Endothelial cell of umbilical vein (primary cell): ENCODE data around the gene GRID1. TPM values are rescaled to one million over a fixed set of nuclear protein-coding genes. Genes with fewer than 3 reads are reported as not detected.

Source experiments
- BruUV-seq: library from RNA; stranded (reverse); fragments of 400-500 nt; replicated peaks from 2 replicates; lab custom pipeline; 2021; lab: Mats Ljungman, UMichigan
- CTCF ChIA-PET: fragments of 300-600, 350-600 bp; sonication (Branson Sonifier 250); formaldehyde crosslinking; loops from one replicate; lab custom pipeline; 2021; ENCODE audit warnings: antibody characterized with exemption, inconsistent platforms; lab: Charles Lee
- POLR2A ChIA-PET: fragments of 300-600, 350-600 bp; sonication (Branson Sonifier 250); formaldehyde crosslinking; loops from one replicate; lab custom pipeline; 2021; ENCODE audit warnings: antibody characterized with exemption, inconsistent platforms; lab: Charles Lee
- DNase-seq: peaks from one replicate; pipeline ENCODE4 v3.0.0-alpha.2; 2011; ENCODE audit warnings: low read depth, low spot score
- FAIRE-seq: peaks from 2 replicates; lab custom pipeline; 2011; peaks lifted over from hg19 to GRCh38; lab: Jason Lieb, UNC
- H2AFZ ChIP-seq: 2 replicates; pipeline ENCODE4 v1.6.0; 2012; ENCODE audit warnings: low read depth, low read length, control low read depth, inconsistent platforms
- H3K27ac ChIP-seq: 2 replicates; pipeline ENCODE4 v1.5.1; 2011; ENCODE audit warnings: low read depth, mild to moderate bottlenecking, control low read depth, low read length, moderate library complexity; ENCODE audit not compliant: insufficient read depth
- H3K27me3 ChIP-seq, 2 experiments: 2 replicates each; pipeline versions ENCODE4 v1.6.0 to v1.6.1; 2011; ENCODE audit warnings: low read length in 2 of 2, mixed read lengths in 1 of 2; ENCODE audit not compliant: control insufficient read depth in 2 of 2, insufficient read depth in 2 of 2
- H3K36me3 ChIP-seq, 2 experiments: 2 replicates in 1 of 2; 3 replicates in 1 of 2; pipeline ENCODE4 v1.5.1; 2011; ENCODE audit warnings: low read length in 2 of 2, mild to moderate bottlenecking in 1 of 2, moderate library complexity in 1 of 2; ENCODE audit not compliant: control insufficient read depth in 2 of 2, insufficient read depth in 2 of 2; ENCODE audit errors: extremely low read depth in 1 of 2
- H3K4me1 ChIP-seq: 3 replicates; pipeline ENCODE4 v1.5.1; 2011; ENCODE audit warnings: mild to moderate bottlenecking, low read length; ENCODE audit not compliant: control insufficient read depth, insufficient read depth; ENCODE audit errors: extremely low read depth
- H3K4me2 ChIP-seq: 2 replicates; pipeline ENCODE4 v1.6.1; 2011; ENCODE audit warnings: low read length, control low read depth, mixed read lengths; ENCODE audit not compliant: insufficient read depth
- H3K4me3 ChIP-seq, 3 experiments: fragments of 200-600 bp in 1 of 3; sonication (generic), shearing (Covaris generic) in 1 of 3; replicated peaks in 1 of 3; 2 replicates each; pipeline ENCODE4 v1.5.1; 2011 to 2016; ENCODE audit warnings: control low read depth in 3 of 3, low read length in 3 of 3, mild to moderate bottlenecking in 2 of 3, inconsistent platforms in 1 of 3, low read depth in 1 of 3, moderate library complexity in 1 of 3; ENCODE audit not compliant: insufficient read depth in 1 of 3
- H3K79me2 ChIP-seq: 2 replicates; pipeline ENCODE4 v1.6.0; 2012; ENCODE audit warnings: low read length, inconsistent platforms; ENCODE audit not compliant: control insufficient read depth, insufficient read depth
- H3K9ac ChIP-seq: replicated peaks from 2 replicates; pipeline ENCODE3; 2011; ENCODE audit warnings: low read length, control low read depth; ENCODE audit not compliant: insufficient read depth; ENCODE audit errors: extremely low read depth
- H3K9me1 ChIP-seq: replicated peaks from 3 replicates; pipeline ENCODE4 v1.6.0; 2011; ENCODE audit warnings: mild to moderate bottlenecking, low read length; ENCODE audit not compliant: control insufficient read depth, insufficient read depth; ENCODE audit errors: extremely low read depth
- H3K9me3 ChIP-seq: replicated peaks from 2 replicates; pipeline ENCODE4 v1.5.1; 2012; ENCODE audit warnings: low read length, inconsistent platforms; ENCODE audit not compliant: control insufficient read depth, insufficient read depth
- H4K20me1 ChIP-seq: replicated peaks from 2 replicates; pipeline ENCODE3; 2011; ENCODE audit warnings: mild to moderate bottlenecking, low read length; ENCODE audit not compliant: control insufficient read depth, insufficient read depth; ENCODE audit errors: extremely low read depth
- EZH2 ChIP-seq: IDR thresholded peaks from 2 replicates; pipeline ENCODE4 v1.6.1; 2012; ENCODE audit warnings: borderline replicate concordance, low read depth, mild to moderate bottlenecking, moderate library complexity, low read length, inconsistent platforms; ENCODE audit not compliant: severe bottlenecking
- FOS ChIP-seq: IDR thresholded peaks from 2 replicates; pipeline ENCODE4 v1.6.1; 2011; ENCODE audit warnings: mild to moderate bottlenecking, low read length, moderate library complexity, borderline replicate concordance; ENCODE audit not compliant: insufficient read depth
- GATA2 ChIP-seq: IDR thresholded peaks from 2 replicates; pipeline ENCODE4 v1.7.0; 2011; ENCODE audit warnings: low read depth, mild to moderate bottlenecking, moderate library complexity, mixed read lengths, low read length; ENCODE audit not compliant: insufficient read length, insufficient read depth
- JUN ChIP-seq: IDR thresholded peaks from 2 replicates; pipeline ENCODE4 v1.6.1; 2011; ENCODE audit warnings: borderline replicate concordance, low read depth; ENCODE audit not compliant: insufficient read length, insufficient read depth
- MAX ChIP-seq: IDR thresholded peaks from 2 replicates; pipeline ENCODE4 v1.6.1; 2011; ENCODE audit not compliant: insufficient read depth, insufficient read length
- MYC ChIP-seq: IDR thresholded peaks from one replicate; pipeline ENCODE4 v1.6.1; 2011; ENCODE audit warnings: mild to moderate bottlenecking, low read depth, low read length
- POLR2A ChIP-seq: IDR thresholded peaks from 2 replicates; pipeline ENCODE4 v1.6.1; 2012; ENCODE audit warnings: low read depth, mild to moderate bottlenecking, control low read depth, low read length
- POLR2AphosphoS5 ChIP-seq: IDR thresholded peaks from 2 replicates; pipeline ENCODE4 v1.6.1; 2012; ENCODE audit warnings: low read depth, mild to moderate bottlenecking, control low read depth, low read length, moderate library complexity; ENCODE audit not compliant: insufficient read depth
- dilution Hi-C: fragments of 300-500 bp; cut with MboI; formaldehyde crosslinking; loops from one replicate; pipeline ENCODE4 v1.15.0; 2019; ENCODE audit warnings: low sequenced_read_pairs; ENCODE audit not compliant: extremely low pct_ligation_motif_present
- intact Hi-C: fragments of 100-400 bp; cut with micrococcal nuclease; formaldehyde crosslinking; loops from one replicate; pipeline ENCODE4 v1.10.0; 2022
- polyA plus RNA-seq, 4 experiments: library from polyadenylated mRNA; depleted of rRNA in 3 of 4; stranded (reverse) in 3 of 4; unstranded in 1 of 4; fragments of >200 nt; gene quantifications; 2 replicates each; pipeline versions ENCODE4 v1.2.1 to v1.2.3, GENCODE V29; 2011 to 2012; ENCODE audit warnings: missing spikeins in 1 of 4
- total RNA-seq: library from RNA; stranded (reverse); gene quantifications from 2 replicates; pipeline ENCODE4 v1.2.3, GENCODE V29; 2021
- TF ChIP-seq, protein P1 (sequence below), 2 donors: IDR thresholded peaks; 1 replicate in 1 of 2; 2 replicates in 1 of 2; pipeline ENCODE4 v1.5.1; 2011; ENCODE audit warnings: low read length in 2 of 2, mild to moderate bottlenecking in 2 of 2, moderate library complexity in 2 of 2, control low read depth in 1 of 2, inconsistent platforms in 1 of 2, low read depth in 1 of 2; ENCODE audit not compliant: insufficient read depth in 1 of 2; ENCODE audit errors: extremely low read depth in 1 of 2

Gene GRID1
- total and polyA plus RNA-seq, 2 donors (not counting 3 experiments of a cell fraction or from before 2014, with no cell fraction given): not detected

DNA sequence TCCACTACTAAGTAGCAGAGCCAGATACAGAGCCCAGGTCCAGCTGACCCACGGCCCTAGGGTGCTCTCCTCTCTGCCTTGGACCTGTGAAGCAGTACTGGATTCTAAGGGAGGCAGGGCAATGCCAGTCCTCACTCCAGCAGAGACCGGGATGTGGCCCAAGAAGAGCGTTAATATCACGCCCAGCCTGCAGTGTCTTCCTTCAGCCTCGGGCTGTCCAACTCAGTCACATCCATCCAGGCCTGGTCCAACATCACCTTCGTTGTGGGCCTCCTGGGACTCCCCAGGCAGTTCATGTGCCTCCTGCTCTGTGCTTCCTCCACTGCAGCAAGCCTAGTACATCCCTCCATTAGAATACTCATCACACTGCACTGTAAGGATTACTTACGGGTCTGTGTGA lies 114.5 kb downstream of the GRID1 start:
- no peaks in the 10 kb centered on the region for H3K9me1 ChIP-seq
- POLR2A ChIA-PET: no interaction called here
- FAIRE-seq (no peak), DNase-seq (no peak)
- dilution Hi-C loops: no loop called here
- H3K79me2 ChIP-seq: no peaks in the 10 kb centered on the region
- H3K9me3 ChIP-seq: no peaks in the 10 kb centered on the region
- no peak overlapping the region for H2AFZ ChIP-seq
- H3K27me3 ChIP-seq: no peaks in the 10 kb centered on the region
- H4K20me1 ChIP-seq: no peaks in the 10 kb centered on the region
- CTCF ChIA-PET: no interaction called here
- H3K9ac ChIP-seq: no peak overlapping the region
- TF ChIP-seq FOS (no peak), MAX (no peak), POLR2AphosphoS5 (no peak), POLR2A (no peak), JUN (no peak), GATA2 (no peak), EZH2 (no peak), MYC (no peak)
- TF ChIP-seq, protein P1, sequence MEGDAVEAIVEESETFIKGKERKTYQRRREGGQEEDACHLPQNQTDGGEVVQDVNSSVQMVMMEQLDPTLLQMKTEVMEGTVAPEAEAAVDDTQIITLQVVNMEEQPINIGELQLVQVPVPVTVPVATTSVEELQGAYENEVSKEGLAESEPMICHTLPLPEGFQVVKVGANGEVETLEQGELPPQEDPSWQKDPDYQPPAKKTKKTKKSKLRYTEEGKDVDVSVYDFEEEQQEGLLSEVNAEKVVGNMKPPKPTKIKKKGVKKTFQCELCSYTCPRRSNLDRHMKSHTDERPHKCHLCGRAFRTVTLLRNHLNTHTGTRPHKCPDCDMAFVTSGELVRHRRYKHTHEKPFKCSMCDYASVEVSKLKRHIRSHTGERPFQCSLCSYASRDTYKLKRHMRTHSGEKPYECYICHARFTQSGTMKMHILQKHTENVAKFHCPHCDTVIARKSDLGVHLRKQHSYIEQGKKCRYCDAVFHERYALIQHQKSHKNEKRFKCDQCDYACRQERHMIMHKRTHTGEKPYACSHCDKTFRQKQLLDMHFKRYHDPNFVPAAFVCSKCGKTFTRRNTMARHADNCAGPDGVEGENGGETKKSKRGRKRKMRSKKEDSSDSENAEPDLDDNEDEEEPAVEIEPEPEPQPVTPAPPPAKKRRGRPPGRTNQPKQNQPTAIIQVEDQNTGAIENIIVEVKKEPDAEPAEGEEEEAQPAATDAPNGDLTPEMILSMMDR (IDR thresholded peaks at IDR 0.05; ENCODE audit: extremely low read depth in 1 of 2, insufficient read depth in 1 of 2, low read depth in 1 of 2, low read length in 2 of 2): no peak
- no peak overlapping the region for H3K4me2 ChIP-seq
- H3K4me3 ChIP-seq: no peak overlapping the region
- BruUV-seq: no TSS peak
- H3K27ac ChIP-seq: no peak overlapping the region
- no peaks in the 10 kb centered on the region for H3K36me3 ChIP-seq
- intact Hi-C loops: no loop called here
- H3K4me1 ChIP-seq: no peaks in the 10 kb centered on the region
